NCI-H146 treated with DMSO at 0.1 percent for 48 hours (cell line): ENCODE measurements around the gene TBC1D3.
"Not testable (repeated sequence)": the region's sequence is repeated elsewhere in the genome, so short reads cannot be mapped to it uniquely, and the experiment has no call there.

Source experiments
- DNase-seq: peaks from one replicate; lab custom pipeline; 2025; ENCODE audit not compliant: unreplicated experiment; lab: John Stamatoyannopoulos, UW

TBC1D3 gene

GRCh38 chr17:38192455-38192854, at the start of gene TBC1D3:
Gene TBC1D3, minus strand, starts transcription at chr17:38192555. Its CDS starts 1,526 bp downstream, at chr17:38191029.
- DNase-seq: not testable (repeated sequence)

DNA sequence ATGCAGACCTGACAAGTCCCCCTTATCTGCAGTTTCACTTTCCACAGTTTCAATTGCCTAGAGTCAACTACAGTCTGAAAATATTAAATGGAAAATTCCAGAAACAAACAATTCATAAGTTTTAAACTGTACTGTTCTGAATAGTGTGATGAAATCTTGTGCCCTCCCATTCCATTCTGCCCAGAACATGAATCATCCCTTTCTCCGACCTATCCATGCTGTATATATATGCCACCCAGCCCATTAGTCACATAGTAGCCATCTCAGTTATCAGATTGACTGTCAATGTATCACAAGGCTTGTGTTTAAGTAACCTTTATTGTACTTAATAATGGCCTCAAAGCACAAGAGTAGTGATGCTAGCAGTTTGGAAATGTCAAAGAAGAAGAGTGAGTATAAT, 40.4 kb upstream of the TBC1D3 start:
- DNase-seq: not testable (repeated sequence)

DNA sequence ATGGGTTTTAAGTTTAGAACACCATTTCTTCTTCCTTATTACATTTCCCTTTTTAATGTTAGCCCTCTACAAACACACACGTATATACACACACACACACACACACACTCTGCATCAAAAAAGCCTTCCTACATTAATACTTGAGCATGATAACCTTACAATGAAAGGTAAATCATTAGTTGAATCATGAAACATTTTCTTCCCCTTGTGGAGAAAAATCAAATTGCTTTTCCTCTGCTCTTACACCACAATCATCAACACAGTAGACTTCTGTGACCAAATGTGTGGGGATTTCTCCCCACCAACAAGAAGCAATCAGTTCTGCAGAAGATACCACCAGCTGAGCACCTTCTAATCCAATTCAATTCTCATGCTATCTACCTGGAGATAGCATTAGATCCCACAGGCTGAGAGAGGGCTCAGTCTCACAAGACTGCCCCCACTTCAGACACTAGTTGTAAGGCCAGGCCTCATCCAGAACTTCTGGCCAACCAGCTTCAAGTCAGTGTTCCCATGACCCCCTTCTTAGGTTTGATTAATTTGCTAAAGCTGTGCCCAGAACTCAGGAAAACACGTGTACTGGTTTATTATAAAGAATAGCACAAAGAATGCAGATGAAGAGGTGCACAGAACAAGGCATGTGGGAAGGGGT, 33.6 kb upstream of the TBC1D3 start:
- not testable (repeated sequence) for DNase-seq

- DNase-seq: not testable (repeated sequence)
Observed at GRCh38 chr17:38220867-38221266, 28.5 kb upstream of the TBC1D3 start.

DNA sequence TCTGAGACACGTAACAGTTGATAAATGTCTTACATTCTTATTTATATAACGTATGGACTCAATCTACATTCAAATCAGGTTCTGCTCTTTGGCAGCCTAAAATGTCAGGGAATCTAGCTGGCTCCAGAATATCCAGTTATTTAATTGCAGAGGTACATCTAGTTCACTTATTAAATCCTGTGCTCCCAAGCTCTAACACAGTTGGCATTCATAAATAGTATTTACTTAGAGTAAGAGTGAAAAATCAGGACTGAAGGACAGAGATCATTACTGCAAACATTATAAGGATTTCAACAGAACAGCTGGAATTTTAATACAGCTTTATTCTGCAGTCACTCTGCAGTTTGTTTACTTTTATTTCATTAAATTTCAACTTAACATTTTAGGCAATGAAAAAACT, 7.9 kb upstream of the TBC1D3 start:
- DNase-seq: not testable (repeated sequence)

DNA sequence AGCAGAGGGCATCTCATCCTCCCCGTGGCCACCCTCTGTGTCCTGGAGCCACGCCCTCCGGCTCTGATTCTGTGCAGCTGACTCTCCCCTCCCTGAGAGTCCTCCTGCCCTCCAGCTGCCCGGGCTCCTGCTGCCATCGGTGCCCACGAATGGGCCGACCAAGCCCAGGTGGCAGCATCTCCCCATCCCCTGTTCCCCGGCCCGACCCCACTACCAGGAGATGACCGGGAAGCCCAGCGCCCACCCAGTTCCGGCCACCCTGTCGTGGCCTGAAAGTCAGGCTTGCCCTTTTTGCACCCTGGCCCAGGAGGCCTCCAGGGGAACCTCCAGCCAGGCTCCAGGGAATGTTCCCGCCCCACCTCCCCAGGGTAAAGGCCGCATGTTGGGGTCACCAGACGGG, 57.5 kb downstream of the TBC1D3 start:
- DNase-seq: not testable (repeated sequence)
